ENCODE data around the gene PHF21B. TPM values are rescaled to one million over a fixed set of nuclear protein-coding genes. Genes with fewer than 3 reads are reported as not detected.

PHF21B gene
- total and polyA plus RNA-seq, 2 of the 8 experiments (the other 6 are each of a cell fraction or from before 2014, with no cell fraction given), result 19.3 to 68.1 TPM

DNA sequence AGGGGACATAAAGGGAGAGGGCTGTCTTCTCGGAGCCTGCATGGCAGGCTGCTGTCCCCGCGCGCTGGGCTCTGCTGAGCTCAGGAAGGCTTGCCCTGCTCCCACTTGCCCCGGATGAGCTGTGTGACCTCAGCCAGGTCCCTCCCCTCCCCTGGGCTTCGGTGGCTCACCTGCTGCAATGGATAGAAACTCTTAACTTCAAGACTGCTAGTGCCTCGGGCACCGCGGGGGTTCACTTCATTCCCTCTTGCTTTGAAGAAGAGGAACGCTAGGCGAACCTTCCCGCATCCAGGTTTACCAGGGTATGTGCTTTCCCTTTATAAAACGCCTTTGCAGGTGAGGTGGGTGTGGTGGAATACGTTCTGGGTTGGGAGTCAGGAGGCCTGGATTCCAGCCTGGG is 115.0 kb downstream of the PHF21B start:
- no peak overlapping the region for H4K5ac ChIP-seq (ENCODE audit: insufficient read length, low read depth, low read length)
- ChIA-PET CTCF (ENCODE audit: partially characterized antibody) (interaction anchor here (1.1 kb wide), 1 partner anchor 14 kb away, joined by 3 read pairs; no protein-coding TSS in a partner anchor), POLR2A (ENCODE audit: partially characterized antibody) (no interaction called here)
- no peak for TF ChIP-seq JUN (IDR thresholded peaks at IDR 0.05; ENCODE audit: low read depth, low read length)
- no peak for TF ChIP-seq SP2 (IDR thresholded peaks at IDR 0.05; ENCODE audit: low read length)
- TF ChIP-seq CREB1 (IDR thresholded peaks at IDR 0.05), result no peak
- TF ChIP-seq TCF12 (IDR thresholded peaks at IDR 0.05; ENCODE audit: low read depth, low read length), result no peak
- no peak for TF ChIP-seq SIN3A (conservative IDR thresholded peaks at IDR 0.05 in 1 of 2, IDR thresholded peaks at IDR 0.05 in 1 of 2; ENCODE audit: low read depth in 1 of 2, low read length in 2 of 2)
- TF ChIP-seq KDM1A (IDR thresholded peaks at IDR 0.05; ENCODE audit: borderline replicate concordance, low read length), result no peak
- no peak for TF ChIP-seq POLR2A (IDR thresholded peaks at IDR 0.05; ENCODE audit: control extremely low read depth in 1 of 2, low read depth in 2 of 2, low read length in 2 of 2)
- TF ChIP-seq POU5F1 (IDR thresholded peaks at IDR 0.05; ENCODE audit: low read depth, low read length), result no peak
- no peak for TF ChIP-seq JUND (IDR thresholded peaks at IDR 0.05; ENCODE audit: low read length)
- TF ChIP-seq EGR1 (IDR thresholded peaks at IDR 0.05; ENCODE audit: borderline replicate concordance, low read depth, low read length), result no peak
- TF ChIP-seq SIRT6 (IDR thresholded peaks at IDR 0.05; ENCODE audit: low read length), result no peak
- no peak overlapping the region for H3K27ac ChIP-seq (ENCODE audit: low read depth, low read length)
- H3K4ac ChIP-seq (replicated peaks; ENCODE audit: insufficient read length, low read depth, low read length), result no peak overlapping the region
- no peak overlapping the region for H2AFZ ChIP-seq (ENCODE audit: low read length)
- no peak overlapping the region for H4K91ac ChIP-seq (replicated peaks; ENCODE audit: insufficient read length, low read length)
- H2BK20ac ChIP-seq (ENCODE audit: low read length), result no peak overlapping the region
- H2BK15ac ChIP-seq (ENCODE audit: low read length), result no peak overlapping the region
- H3K79me1 ChIP-seq (ENCODE audit: low read depth, low read length), result no peaks in the 10 kb centered on the region; the same call in 1 of the 2 replicates
- H3K27me3 ChIP-seq (replicated peaks in 1 of 4; ENCODE audit: control insufficient read depth in 3 of 4, extremely low read depth in 1 of 4, insufficient read depth in 3 of 4, low read length in 3 of 4), result no peaks in the 10 kb centered on the region
- no peak overlapping the region for H3K18ac ChIP-seq (ENCODE audit: extremely low read depth, low read length)
- no peak overlapping the region for H2BK12ac ChIP-seq (ENCODE audit: low read depth, low read length)
- no peak overlapping the region for H3K9ac ChIP-seq (replicated peaks in 1 of 4; ENCODE audit: extremely low read depth in 1 of 4, low read depth in 3 of 4, low read length in 3 of 4)
- no peak overlapping the region for H3K14ac ChIP-seq (ENCODE audit: insufficient read length)
- H3K4me2 ChIP-seq (ENCODE audit: insufficient read depth in 1 of 2, low read depth in 2 of 2, low read length in 2 of 2), result no peak overlapping the region
- no peak overlapping the region for H3K23ac ChIP-seq (ENCODE audit: insufficient read length)
- no peaks in the 10 kb centered on the region for H3K9me3 ChIP-seq (ENCODE audit: insufficient read depth in 2 of 2, low read depth in 1 of 2, low read length in 1 of 2)
- H3K4me3 ChIP-seq (ENCODE audit: extremely low read depth in 1 of 4, insufficient read depth in 2 of 4, low read depth in 3 of 4, low read length in 4 of 4), result no peak overlapping the region
- no peak overlapping the region for H3K56ac ChIP-seq (replicated peaks; ENCODE audit: insufficient read length, low read depth, low read length)
- H2BK120ac ChIP-seq (replicated peaks; ENCODE audit: low read depth, low read length), result no peak overlapping the region
- WGBS, 2 experiments (ENCODE audit: extremely low coverage in 1 of 2, insufficient coverage in 1 of 2, insufficient read length in 1 of 2, insufficient replicate concordance in 2 of 2, low coverage in 1 of 2, low lambda C conversion rate in 2 of 2, missing lambda C conversion rate in 1 of 2), result 91% methylated on average over 14 of the region's 14 CpGs; no CpG with 5 or more reads in 1 of the 2 experiments
- no peaks in the 10 kb centered on the region; a peak in 2 of 7 replicates for H3K4me1 ChIP-seq (replicated peaks in 1 of 4; ENCODE audit: control insufficient read depth in 3 of 4, insufficient read depth in 4 of 4, low read length in 3 of 4)
- H4K8ac ChIP-seq (ENCODE audit: extremely low read depth, insufficient read depth, low read length), result no peak overlapping the region; the same call in 1 of the 2 replicates
- no peak overlapping the region for H2BK5ac ChIP-seq (ENCODE audit: low read depth, low read length)
- H3K79me2 ChIP-seq (ENCODE audit: control insufficient read depth in 1 of 2, insufficient read depth in 2 of 2, low read length in 2 of 2), result no peaks in the 10 kb centered on the region
- peaks cover 0 to 10% of the 10 kb centered on the region in 2 experiments for H4K20me1 ChIP-seq (replicated peaks in 1 of 2; ENCODE audit: control insufficient read depth in 1 of 2, insufficient read depth in 2 of 2, low read length in 2 of 2)
- no peak for FAIRE-seq
- no peaks in the 10 kb centered on the region for H3K23me2 ChIP-seq (ENCODE audit: low read depth, low read length)
- no peak overlapping the region for H2AK5ac ChIP-seq (ENCODE audit: low read depth, low read length)
- peaks cover 6 to 26% (median 9%) of the 10 kb centered on the region in 4 experiments; a peak in 5 of 8 replicates for H3K36me3 ChIP-seq (ENCODE audit: control insufficient read depth in 2 of 4, insufficient read depth in 4 of 4, low read length in 3 of 4)
- no peak for DNase-seq (ENCODE audit: low read depth in 1 of 2, low spot score in 2 of 2)

Measured in H1 (cell line).